NCI-H526 (cell line): Measurements from ENCODE around the gene OSGIN1.
"Not testable (repeated sequence)": the region's sequence is repeated elsewhere in the genome, so short reads cannot be mapped to it uniquely, and the experiment has no call there.

ENCODE experiments used
- DNase-seq, 2 experiments: peaks; one replicate each; lab custom pipeline; 2025; lab: John Stamatoyannopoulos, UW

OSGIN1 gene

GRCh38 chr16:83942074-83942473 lies 11.0 kb upstream of the OSGIN1 start:
- DNase-seq, result no peak

- no peak for DNase-seq
Measured at GRCh38 chr16:83942815-83943515, 10.1 kb upstream of the OSGIN1 start.

GRCh38 chr16:83943516-83944050 lies 9.5 kb upstream of the OSGIN1 start:
- DNase-seq, result no peak

- no peak for DNase-seq
Measured at GRCh38 chr16:83945587-83945986, 7.5 kb upstream of the OSGIN1 start.

- no peak for DNase-seq
Measured at GRCh38 chr16:83946154-83946780, 6.8 kb upstream of the OSGIN1 start.

- DNase-seq, result no peak
Measured at GRCh38 chr16:83946781-83947566, 6.1 kb upstream of the OSGIN1 start.

- DNase-seq, result no peak
Measured at GRCh38 chr16:83947642-83948234, 5.3 kb upstream of the OSGIN1 start.

- no peak for DNase-seq
Measured at GRCh38 chr16:83948914-83949723, 3.9 kb upstream of the OSGIN1 start.

GRCh38 chr16:83949724-83950001 lies 3.4 kb upstream of the OSGIN1 start:
- no peak for DNase-seq

- DNase-seq, result not testable (repeated sequence)
Measured at GRCh38 chr16:83950862-83951399, 2.1 kb upstream of the OSGIN1 start.

GRCh38 chr16:83951544-83951943 lies 1.5 kb upstream of the OSGIN1 start:
- no peak for DNase-seq

GRCh38 chr16:83952587-83952939 lies 477 bp upstream of the OSGIN1 start:
- peak in 1 of 2 experiments; percentile 40 for DNase-seq

- peak in 1 of 2 experiments; percentile 40 for DNase-seq
Measured at GRCh38 chr16:83953796-83954576, 946 bp downstream of the OSGIN1 start.

- no peak for DNase-seq
Measured at GRCh38 chr16:83954577-83955016, 1.6 kb downstream of the OSGIN1 start.

- DNase-seq, result no peak
Measured at GRCh38 chr16:83955218-83956130, 2.4 kb downstream of the OSGIN1 start.

GRCh38 chr16:83956336-83957289 lies 3.6 kb downstream of the OSGIN1 start:
- DNase-seq, result peak; percentile 28 to 81

- no peak for DNase-seq
Measured at GRCh38 chr16:83957296-83957855, 4.3 kb downstream of the OSGIN1 start.
